Activated T-helper 1 cell treated with anti-CD3 and anti-CD28 coated beads, Interleukin-2, amount 50 U/mL, for 16 hours (primary cell): Measurements from ENCODE around the gene NUP188.
"Not testable (repeated sequence)": the region's sequence is repeated elsewhere in the genome, so short reads cannot be mapped to it uniquely, and the experiment has no call there.

Experiments
- DNase-seq, 2 donors: peaks; one replicate each; pipeline ENCODE4 v3.0.0-alpha.2; 2020; ENCODE audit warnings: low read depth in 1 of 2, low spot score in 1 of 2

Gene NUP188

GRCh38 chr9:129026442-129027223 lies 79.1 kb downstream of the NUP188 start:
- DNase-seq = no peak

DNA sequence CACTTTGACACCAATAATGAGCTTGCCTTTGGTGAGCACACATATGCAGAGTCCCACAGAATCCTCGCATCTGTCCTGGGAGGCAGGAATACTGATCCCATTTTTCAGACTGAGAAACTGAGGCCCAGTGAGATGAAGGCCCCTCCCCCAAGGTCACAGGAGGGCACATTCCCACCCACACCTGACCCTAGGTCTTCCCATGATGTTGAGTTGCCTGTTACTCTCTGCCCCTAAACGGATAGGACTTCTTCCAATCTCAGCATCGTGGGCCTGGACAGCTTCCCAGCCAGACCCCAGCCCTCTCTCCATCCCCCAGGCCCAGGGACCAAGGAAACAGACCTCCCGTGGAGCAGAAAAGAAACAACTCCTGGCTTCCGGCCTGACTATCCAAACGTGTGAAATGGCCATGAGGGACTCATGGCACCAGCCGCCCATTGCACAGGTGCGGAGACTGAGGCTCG lies 79.8 kb downstream of the NUP188 start:
- DNase-seq = no peak

- peak in 1 of 2 donors; percentile 59 for DNase-seq
Observed at GRCh38 chr9:129027685-129028191, 80.2 kb downstream of the NUP188 start.

DNA sequence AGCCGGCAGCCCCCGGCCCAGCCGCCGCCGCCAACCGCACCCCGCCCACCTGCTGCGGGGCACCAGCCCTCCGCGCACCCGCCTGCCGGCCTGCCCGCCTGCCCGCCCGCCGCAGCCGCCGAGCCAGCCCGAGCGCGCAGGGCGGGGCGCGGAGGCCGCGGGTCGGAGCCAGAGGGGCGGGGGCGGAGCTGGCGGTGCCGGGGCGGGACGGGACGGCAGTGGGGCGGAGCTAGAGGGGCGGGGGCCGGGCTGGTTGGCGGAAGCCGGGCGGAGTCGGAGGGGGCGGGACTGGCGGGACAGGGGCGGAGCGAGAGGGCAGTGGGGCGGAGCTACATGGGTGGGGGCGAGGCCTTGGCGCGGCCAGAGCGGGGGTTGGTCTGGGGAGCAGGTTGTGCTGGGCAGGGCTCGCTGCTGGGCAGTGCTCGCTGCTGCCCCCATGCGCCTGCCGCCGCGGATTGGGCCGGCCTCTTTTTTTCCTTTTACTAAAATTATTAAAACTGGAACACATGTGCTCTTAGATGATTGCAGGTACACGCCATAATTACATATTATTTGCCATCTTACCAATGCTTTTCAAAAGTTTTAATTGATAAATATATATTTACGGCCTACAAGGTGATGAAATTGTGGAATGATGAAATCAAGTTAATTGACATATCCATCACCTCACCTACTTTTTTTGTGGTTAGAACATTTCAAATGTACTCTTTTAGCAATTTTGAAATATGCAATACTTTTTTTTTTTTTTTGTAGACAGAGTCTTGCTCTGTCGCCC lies 80.9 kb downstream of the NUP188 start, which contains the start of gene SH3GLB2:
SH3GLB2 (minus strand) TSS at position 140 of the 775 bp plus-strand sequence. CDS start 177 bp downstream, outside the sequence.
- DNase-seq = peak; percentile 92 to 94

DNA sequence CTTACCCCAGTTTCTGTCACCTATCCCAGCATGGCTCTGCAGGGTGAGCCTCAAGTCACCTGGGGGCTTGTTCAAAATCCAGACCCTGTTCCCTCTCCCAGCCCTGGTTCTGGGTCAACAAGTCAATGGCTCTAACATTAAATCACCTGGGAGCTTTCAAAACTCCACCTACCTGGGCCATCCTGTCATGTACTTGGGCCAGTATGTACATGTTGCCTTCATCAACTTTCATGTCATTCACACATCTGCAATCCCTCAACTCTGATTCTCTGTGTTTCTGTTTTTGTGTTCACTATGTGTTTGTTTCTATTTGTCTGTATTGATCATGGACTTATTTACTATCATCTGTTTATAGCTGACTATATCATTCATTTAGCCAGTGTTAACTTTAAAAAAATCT lies 82.7 kb downstream of the NUP188 start:
- no peak for DNase-seq

DNA sequence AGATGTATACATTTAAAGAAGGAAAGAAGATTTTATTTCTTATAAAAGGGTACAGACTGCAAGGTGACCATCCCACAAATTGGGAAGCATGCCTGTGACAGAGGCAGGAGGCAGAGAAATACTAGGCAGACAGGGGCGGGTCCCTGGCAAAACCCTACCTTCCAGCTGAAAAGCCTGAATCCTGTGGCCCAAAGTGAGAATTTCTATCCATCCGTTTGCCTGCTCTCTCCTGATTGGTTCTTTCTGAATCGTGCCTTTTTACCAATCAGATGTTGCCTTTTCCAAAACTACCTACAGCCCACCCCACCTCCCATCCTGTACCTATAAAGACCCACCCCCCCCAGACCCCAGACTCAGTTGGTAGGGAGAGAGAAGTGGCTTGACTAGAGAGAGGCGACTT lies 84.0 kb downstream of the NUP188 start:
- DNase-seq = no peak

DNA sequence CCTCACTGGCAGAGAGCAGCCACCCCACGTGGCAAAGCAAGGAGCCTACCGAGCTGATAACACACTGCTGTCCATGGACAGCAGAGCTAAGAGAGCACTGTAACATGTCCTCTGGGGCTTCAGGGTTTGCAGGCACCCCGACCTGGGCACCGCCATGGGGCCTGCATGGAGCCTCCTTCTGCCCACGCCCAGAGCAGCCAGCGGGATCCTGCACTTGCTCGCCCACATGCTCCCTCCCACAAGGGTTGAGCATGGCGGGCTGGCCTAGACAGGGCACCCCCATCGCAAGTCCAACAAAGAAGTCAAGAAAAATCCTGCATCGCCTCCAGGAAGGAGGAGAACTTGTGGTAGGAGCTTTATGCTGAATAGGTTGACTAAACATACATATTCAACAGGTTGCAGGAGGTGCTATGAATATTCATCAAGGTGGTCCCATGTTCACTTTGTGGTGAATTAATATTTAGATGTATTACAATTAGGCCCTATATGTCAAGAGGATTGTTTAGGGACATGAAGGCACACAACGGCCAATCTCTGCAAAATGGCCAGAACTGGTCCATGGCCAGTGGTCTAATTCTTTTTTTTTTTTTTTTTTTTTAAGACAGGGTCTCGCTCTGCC lies 85.2 kb downstream of the NUP188 start:
- no peak for DNase-seq

DNA sequence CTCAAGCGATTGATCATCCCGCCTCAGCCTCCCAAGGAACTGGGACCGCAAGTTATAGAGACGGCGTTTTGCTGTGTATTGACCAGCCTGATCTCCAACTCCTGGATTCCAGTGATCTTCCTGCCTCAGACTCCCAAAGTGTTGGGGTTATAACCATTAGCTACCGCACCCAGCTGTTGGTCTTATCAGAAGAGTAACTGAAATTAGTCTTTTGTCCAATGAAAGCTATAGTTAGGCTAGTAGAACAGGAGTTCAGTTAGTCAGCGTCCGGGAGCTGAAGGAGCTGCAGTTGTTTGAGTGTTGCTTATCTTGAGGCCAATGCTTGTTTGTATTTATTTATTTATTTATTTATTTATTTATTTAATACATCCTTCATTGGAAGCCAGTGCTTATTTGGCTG lies 85.7 kb downstream of the NUP188 start:
- no peak for DNase-seq

- not testable (repeated sequence) for DNase-seq
Observed at GRCh38 chr9:129035838-129036237, 88.3 kb downstream of the NUP188 start.

DNA sequence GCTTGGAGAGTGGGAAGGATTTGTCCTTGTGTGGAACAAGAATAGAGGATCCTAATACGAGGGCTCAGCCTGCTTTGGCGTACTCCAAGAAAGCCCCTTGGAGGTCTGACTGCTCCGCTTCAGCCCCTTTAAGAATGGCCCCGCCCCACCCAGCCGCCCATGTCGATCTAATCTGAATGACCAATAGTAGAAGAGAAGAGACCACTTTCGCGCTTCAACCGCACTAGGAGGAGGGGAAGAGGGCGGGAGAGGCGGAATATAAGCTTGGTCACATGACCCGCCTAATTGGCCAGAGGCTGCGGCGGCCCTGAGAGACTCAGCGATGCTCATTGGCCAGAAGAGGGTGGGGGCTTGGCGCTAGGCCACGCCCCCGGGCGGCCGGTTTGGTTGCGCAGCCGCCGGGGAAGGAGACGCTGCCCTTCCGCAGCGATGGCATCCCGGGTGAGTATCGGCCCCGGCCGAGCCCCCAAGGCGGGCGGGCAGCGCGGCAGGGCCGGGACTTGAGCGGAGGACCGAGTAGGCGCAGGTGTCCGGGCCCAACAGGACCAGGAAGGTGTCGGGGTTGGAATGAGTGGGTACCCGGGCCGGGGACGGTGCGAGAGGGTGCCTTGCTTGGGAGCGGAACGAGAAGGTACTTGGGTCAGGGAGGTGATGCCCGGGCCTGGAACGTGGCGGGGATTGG lies 88.9 kb downstream of the NUP188 start, which contains the start of gene MIGA2:
MIGA2 (plus strand) TSS at position 386 of the 682 bp plus-strand sequence. CDS start 3,969 bp downstream, outside the sequence.
- peak; percentile 83 to 88 for DNase-seq

DNA sequence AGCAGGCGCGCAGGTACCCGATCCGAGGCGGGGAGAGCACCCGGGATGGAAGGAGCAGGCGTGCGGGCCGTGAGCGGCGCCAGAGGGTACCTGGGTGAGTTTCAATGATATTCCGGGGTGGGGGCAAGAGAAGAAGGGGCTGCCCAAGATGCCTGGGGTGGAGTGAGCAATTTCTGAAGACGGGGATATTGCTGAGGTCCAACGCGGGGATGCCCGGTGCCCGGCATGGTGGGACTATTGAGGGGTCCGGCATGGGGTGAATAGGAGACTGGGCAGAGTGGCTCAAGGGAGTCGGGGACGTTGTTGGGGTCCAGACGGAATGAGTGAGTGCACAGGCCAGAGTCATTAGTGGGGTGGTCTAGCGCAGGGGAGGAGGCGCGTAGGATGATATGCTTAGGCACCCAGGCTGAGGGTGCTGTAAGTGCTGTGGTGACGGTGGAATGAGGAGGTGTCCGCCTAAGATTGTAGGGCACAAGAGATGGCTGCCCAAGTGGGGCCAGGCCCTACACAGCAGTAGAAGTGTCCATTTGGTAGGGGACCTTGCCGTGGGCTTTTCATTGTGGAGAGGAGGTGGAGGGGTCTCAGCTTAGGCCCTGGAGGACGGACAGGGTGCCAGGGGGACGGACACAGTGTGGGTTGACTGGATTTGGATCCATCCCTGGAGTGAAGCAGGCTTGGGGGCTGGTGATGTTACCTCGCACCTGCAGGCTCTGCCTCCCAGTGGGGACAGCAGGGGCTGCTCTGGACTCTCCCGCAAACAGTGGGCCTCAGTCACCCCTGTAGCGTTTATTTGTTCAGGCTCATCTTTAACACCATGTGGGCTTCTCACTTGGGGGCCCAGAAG lies 89.6 kb downstream of the NUP188 start:
- DNase-seq = no peak

DNA sequence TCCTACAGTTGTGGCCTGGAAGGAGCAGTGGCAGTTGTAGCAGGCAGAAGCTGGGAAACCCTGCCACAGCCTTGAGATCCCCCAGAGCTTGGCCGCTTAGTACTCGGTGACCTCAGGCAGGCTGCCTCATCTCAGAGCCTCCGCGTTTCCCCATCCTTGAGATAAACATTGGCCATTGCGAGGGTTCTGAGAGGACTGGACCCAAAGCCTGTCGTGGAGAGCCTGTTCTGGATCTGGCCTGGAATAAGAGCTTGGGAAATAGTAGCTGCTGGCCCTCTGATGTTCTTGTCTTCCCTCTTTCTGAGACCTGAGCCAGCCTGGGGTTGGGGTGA lies 90.2 kb downstream of the NUP188 start:
- DNase-seq = no peak

DNA sequence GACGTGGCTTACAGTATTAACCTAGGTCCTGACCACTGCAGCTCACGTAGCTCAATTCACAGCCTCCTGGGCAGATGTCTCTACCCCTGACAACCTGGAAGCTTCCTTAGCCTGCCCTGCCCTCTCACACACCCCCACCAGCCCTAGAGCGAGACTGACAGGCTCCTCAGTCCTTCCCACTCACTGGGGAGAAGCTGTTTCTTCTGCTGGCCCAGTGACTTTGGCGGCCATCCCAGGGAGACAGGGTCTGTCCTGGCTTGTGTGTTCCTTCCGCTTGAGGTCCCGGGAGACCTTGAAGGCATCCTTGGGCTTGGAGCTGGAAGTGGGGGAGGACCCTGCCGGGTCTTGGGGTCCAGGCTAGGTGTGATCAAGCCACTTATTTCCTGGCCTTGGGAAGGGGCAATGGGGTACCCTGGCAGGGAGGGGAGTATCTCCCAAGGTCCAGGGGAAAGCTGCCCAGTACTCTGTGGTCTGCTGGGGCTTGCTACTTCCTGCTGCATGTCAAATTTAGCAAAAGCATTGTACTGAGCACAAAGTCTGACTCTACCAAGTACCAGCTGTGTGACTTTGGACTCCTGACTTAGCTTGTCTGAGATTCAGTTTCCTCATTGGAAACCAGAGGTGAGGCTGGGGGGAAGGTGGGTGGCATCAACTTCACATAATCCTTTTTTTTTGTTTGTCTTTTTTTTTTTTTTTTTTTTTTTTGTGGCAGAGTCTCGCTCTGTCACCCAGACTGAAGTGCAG lies 90.8 kb downstream of the NUP188 start:
- DNase-seq = no peak

GRCh38 chr9:129040113-129040643 lies 92.7 kb downstream of the NUP188 start:
- no peak for DNase-seq

- no peak for DNase-seq
Observed at GRCh38 chr9:129042016-129042415, 94.5 kb downstream of the NUP188 start.

GRCh38 chr9:129052592-129052991 lies 105.1 kb downstream of the NUP188 start:
- DNase-seq = no peak

GRCh38 chr9:129053020-129053419 lies 105.5 kb downstream of the NUP188 start:
- no peak for DNase-seq

- no peak for DNase-seq
Observed at GRCh38 chr9:129054163-129054851, 106.8 kb downstream of the NUP188 start.
